GM23248 (cell line): Measurements from ENCODE around the gene GNB3.

ENCODE experiments used
- EZH2 ChIP-seq: fragments of 200-600 bp; sonication (generic); IDR thresholded peaks from 2 replicates; pipeline ENCODE4 v1.6.1; 2018; ENCODE audit warnings: antibody characterized with exemption, mild to moderate bottlenecking; ENCODE audit not compliant: insufficient read depth, poor library complexity, severe bottlenecking
- EZH2phosphoT487 ChIP-seq: fragments of 200-600 bp; sonication (generic); IDR thresholded peaks from 2 replicates; pipeline ENCODE4 v1.6.1; 2018; ENCODE audit warnings: antibody characterized with exemption, moderate library complexity, mild to moderate bottlenecking, low read depth; ENCODE audit not compliant: insufficient read depth

DNA sequence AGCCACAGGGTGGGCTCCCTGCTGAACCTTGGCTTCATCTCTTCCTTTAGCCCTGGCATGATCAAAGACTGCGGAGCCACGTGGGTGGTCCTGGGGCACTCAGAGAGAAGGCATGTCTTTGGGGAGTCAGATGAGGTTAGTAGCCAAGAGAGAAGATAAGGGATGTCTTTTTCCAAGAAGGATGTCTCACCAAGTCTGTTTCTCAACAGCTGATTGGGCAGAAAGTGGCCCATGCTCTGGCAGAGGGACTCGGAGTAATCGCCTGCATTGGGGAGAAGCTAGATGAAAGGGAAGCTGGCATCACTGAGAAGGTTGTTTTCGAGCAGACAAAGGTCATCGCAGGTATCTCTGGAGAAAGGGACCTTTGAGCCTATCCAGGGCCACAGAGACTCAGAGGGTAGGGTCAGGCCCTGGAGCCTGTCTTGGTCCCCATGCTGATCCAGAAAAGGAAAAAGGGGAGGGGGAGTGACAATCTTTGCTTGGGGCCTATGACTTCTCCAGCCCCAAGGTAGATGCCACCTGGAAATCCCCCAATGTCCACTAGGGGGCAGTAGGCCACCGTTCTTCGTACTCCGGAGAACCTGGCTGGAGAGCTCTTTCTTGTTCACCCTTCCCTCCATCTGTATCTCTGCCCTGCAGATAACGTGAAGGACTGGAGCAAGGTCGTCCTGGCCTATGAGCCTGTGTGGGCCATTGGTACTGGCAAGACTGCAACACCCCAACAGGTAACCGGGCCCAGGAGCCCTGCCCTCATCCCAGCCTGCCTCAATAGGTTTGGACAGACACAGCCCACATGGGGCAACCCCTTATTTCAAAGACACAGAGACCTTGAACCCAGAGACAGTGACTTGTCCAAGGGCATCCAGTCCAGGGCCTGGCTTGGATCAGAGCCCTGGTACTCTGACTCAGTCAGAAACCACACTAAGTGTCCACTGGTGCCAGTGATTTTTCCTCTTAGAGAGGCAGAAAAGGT lies 28.6 kb downstream of the GNB3 start:
- TF ChIP-seq EZH2, result no peak
- TF ChIP-seq EZH2phosphoT487, result no peak
